Urothelium cell line (cell line): ENCODE measurements around the gene CPSF7.
"Not testable (repeated sequence)": the region's sequence is repeated elsewhere in the genome, so short reads cannot be mapped to it uniquely, and the experiment has no call there.

Experiments used
- DNase-seq: peaks from one replicate; pipeline ENCODE4 v3.0.0; 2011; ENCODE audit warnings: low spot score, mixed read lengths
- FAIRE-seq: peaks from 2 replicates; lab custom pipeline; 2011; peaks lifted over from hg19 to GRCh38; lab: Jason Lieb, UNC

CPSF7 gene, protein sequence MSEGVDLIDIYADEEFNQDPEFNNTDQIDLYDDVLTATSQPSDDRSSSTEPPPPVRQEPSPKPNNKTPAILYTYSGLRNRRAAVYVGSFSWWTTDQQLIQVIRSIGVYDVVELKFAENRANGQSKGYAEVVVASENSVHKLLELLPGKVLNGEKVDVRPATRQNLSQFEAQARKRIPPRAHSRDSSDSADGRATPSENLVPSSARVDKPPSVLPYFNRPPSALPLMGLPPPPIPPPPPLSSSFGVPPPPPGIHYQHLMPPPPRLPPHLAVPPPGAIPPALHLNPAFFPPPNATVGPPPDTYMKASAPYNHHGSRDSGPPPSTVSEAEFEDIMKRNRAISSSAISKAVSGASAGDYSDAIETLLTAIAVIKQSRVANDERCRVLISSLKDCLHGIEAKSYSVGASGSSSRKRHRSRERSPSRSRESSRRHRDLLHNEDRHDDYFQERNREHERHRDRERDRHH

DNA sequence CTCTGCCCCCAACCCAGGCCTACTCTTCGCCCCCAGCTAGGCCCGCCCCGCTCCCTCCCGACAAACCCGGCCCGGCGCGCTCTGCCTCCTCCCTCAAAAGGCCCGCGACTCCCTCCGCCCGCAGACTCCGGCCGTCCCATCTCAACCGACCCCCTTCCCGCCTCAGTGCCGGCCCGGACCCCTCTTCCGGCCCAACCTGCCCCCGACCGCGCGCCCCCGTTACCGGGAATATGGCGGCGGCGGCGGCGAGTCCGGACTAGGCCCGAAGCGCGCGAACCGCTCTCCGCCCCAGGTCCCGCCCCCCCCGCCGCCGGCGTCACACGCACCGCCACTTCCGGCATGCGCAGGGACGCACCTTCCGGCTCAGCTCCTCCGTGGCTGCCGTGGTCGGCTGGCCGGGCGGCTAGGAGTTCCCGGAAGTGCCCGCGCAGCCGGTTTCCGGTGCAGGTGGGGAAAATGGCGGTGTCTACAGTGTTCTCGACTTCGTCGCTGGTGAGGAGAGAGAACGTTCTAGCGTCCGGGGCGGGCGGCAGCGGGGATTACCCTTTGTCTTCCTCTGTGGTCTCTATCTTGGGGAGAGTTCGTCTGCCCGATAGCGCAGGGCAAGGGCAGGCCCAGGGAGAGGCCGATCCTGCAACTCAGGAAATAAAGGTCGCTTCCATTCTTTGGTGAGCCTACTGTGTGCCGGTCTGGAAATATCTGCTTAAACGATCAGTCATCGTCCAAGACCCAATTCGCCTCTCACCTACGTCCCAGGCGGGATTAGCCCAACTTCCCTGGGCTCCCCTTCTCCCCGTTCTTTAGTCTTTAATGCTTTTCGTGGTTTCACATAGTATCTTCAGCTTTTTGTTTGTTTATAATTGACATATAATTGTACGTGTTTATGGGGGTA, at the start of gene CPSF7, which contains the start of gene SDHAF2:
Gene CPSF7 (minus strand): TSS at position 285 of the 892 bp plus-strand sequence. CDS start 740 bp downstream, outside the sequence.
Gene SDHAF2 (plus strand): TSS at position 434 of the 892 bp plus-strand sequence. CDS start 23 bp downstream, at position 457.
- FAIRE-seq (peak; percentile 79), DNase-seq (peak; percentile 98)

GRCh38 chr11:61477727-61478148, 48.0 kb upstream of the CPSF7 start:
- FAIRE-seq (no peak), DNase-seq (peak; percentile 70)

DNA sequence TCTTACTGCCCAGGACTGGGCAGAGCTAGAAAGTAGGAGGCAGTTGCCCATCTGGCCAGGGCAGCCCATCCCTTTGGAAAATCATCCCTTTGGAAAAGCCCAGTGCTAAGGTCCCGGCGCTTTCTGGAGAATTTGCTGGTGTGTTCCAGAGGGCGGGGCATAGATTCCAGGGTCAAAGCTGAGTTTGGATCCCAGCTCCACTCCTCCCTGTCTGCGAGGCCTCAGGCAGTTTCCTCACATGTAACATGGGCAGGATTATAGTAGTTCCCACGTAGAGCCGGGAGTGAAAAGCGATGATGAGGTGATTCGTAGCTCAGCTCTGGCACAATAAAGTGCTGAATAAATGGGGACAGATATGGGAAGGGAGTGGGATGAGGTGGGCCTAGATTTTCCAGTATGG, 47.4 kb upstream of the CPSF7 start:
- no peak for FAIRE-seq
- DNase-seq = no peak

DNA sequence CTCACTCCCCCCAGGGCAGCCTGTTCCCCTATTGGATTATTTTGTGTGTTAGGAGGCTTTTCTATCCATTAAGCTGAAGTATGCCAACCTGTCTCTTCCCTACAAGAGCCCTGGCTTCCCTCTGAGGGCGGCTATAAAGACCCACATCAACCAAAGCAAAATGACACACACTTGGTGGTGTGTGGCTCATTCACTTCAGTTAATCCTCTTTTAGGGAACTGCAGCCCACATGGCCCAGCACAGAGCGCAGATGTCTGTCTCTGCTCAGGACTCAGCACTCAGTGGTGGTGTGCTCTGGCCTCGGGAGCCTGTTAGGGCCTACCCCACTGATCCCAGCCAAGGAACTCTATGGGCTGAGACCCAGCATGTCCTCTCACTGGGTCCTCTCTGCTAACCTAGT, 46.6 kb upstream of the CPSF7 start:
- FAIRE-seq (no peak), DNase-seq (no peak)

GRCh38 chr11:61475433-61475832, 45.7 kb upstream of the CPSF7 start:
- DNase-seq = no peak
- FAIRE-seq = no peak

DNA sequence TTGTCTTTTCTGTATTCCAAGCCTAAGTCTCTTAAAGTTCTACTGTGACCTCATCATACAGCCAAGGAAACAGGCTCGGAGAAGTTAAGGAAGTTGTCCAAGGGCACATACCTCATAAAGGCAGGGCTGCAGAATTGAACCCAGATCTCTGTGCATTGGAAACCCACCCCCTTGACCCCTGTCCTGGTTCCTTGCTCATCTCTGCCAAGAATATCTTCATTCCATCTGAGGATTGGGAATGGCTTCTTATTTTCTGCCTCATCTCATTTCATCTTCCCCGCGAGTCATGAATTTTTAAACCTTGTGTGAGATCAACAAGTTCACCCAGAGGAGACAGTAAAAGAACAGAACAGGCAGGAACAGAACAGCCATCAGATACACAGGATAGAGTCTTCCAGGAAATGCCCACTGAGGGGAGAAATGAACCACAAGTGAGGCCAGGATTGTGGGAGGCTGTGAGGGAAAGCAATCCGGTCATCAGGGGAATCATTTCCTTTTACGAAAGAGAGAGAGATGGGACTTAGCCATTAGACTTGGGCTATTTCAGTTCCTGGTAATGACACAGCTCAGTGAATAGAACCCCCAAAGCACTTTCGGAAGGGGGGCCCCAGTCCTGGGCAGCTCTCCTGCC, 44.4 kb upstream of the CPSF7 start:
- FAIRE-seq (no peak), DNase-seq (no peak)

GRCh38 chr11:61473370-61474012, 43.7 kb upstream of the CPSF7 start:
- FAIRE-seq (no peak), DNase-seq (no peak)

GRCh38 chr11:61472868-61473267, 43.1 kb upstream of the CPSF7 start:
- no peak for FAIRE-seq
- DNase-seq = no peak

- FAIRE-seq (no peak), DNase-seq (no peak)
Measured at GRCh38 chr11:61472282-61472681, 42.5 kb upstream of the CPSF7 start.

GRCh38 chr11:61468002-61468401, 38.2 kb upstream of the CPSF7 start:
- FAIRE-seq = no peak
- no peak for DNase-seq

GRCh38 chr11:61467602-61468001, 37.8 kb upstream of the CPSF7 start:
- not testable (repeated sequence) for FAIRE-seq, DNase-seq

GRCh38 chr11:61460986-61461385, 31.2 kb upstream of the CPSF7 start:
- DNase-seq (no peak), FAIRE-seq (no peak)

DNA sequence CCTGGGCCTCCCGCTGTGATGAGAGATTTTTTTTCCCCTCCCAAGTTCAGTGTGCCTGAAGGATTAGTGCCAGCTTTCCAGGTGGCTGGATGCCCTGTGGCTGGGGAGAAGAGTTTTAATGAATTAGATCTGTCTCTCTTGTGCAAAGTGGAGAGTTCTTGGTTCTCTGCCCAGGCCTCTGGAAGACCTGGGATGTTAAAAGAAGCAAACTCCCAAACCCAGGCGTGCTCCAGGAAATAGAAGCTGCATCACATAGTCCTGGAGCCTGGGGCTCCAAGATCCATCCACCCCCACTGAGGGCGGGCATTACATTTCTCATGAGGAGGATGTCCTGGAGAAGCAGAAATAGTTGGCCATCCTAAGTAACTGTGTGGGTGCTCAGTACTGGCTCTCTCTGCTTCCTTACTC, 30.7 kb upstream of the CPSF7 start:
- FAIRE-seq (no peak), DNase-seq (no peak)

DNA sequence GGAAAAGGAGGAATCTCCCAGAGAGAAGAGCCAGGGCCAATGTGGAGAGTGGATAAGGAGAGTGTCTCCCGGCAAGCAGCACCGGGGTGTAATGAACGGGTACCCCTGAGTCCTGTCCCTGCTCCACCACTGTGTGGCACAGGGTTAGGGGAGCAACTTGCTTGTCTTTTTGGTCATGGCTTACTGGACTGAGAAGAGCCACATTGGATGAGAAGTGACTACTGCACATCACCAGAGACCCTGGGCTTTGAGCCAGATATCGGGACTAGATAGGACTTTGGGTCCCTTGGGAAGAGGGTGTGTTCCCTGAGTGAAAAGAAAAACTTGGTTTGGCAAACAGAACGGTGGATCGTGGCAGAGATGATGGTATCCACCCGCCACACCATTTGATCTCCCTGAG, 24.7 kb upstream of the CPSF7 start:
- FAIRE-seq = no peak

GRCh38 chr11:61453695-61454094, 23.9 kb upstream of the CPSF7 start:
- DNase-seq (no peak), FAIRE-seq (no peak)

More for the DNA sequence above, 24.7 kb upstream of the CPSF7 start:
- no peak for DNase-seq

- FAIRE-seq = no peak
- DNase-seq = no peak
Measured at GRCh38 chr11:61452825-61453224, 23.1 kb upstream of the CPSF7 start.

- DNase-seq = no peak
- FAIRE-seq = no peak
Measured at GRCh38 chr11:61448552-61448927, 18.8 kb upstream of the CPSF7 start.

DNA sequence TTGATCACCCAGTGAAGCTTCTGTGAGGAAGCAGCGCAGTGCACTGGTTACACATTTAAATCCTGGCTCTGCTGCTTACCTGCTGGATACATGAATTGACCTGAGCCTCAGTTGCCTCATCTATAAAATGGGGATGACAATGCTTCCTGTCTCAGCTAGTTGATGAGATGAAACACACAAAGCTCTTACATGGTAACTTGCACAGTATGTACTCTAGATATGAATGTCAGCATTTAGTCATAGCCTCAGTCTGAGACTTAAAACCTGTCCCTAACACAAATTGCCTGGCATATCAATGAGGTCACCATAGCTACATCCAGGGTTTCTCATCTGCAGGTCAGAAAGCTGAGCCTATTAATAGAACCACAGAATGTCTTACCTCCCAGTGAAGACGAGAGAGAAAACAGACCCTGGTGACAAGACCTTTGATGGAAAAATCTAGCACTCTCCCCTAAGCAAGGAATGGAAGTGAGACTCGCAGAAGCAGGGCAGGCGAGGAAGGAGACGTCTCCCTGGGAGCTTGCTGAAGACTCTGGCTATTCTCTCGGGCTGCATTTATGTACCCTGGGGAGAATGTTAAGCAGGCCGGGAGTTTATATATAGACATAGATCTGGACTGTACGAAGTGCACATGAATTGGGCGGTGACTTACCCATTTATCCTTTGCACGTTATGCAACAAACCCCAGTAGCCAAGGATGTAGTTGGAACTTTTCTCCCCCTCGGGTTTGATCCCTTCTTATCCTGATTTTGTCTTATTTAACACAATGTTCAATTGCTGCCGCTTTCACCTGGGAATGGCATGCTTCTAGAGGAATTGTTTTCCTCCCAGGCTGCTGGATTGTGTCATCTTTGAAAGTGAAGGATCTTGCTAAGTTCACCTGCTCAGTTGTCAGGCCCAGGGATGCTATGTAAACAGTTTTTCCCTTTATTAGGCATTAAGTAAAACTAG, 18.1 kb upstream of the CPSF7 start:
- DNase-seq = no peak
- FAIRE-seq = no peak

GRCh38 chr11:61446211-61446651, 16.5 kb upstream of the CPSF7 start:
- DNase-seq (peak; percentile 88), FAIRE-seq (peak; percentile 70)
